T-helper 2 cell treated with Interferon-gamma antibody and Interleukin-4, amounts not matched to agents 100 ng/mL and 5 ng/mL, for 36 hours (primary cell): ENCODE data around the gene TSSC4. TPM values are rescaled to one million over a fixed set of nuclear protein-coding genes. Genes with fewer than 3 reads are reported as not detected.

Source experiments
- intact Hi-C: fragments of 100-400 bp; cut with micrococcal nuclease; formaldehyde crosslinking; loops from one replicate; pipeline ENCODE4 v1.15.1; 2023
- total RNA-seq: library from RNA; stranded (reverse); gene quantifications from 2 replicates; pipeline ENCODE4 v1.2.3, GENCODE V29; 2022

TSSC4 gene
- total RNA-seq, 1 donor from 2014 or later, result 41.5 TPM

GRCh38 chr11:2445746-2446551, 45.4 kb downstream of the TSSC4 start:
- intact Hi-C loops, result loop anchor here (2.0 to 5.0 kb wide), 2 partner anchors 17 to 86 kb away; no protein-coding TSS in a partner anchor

- intact Hi-C loops, result loop anchor here (2.0 to 5.0 kb wide), 2 partner anchors 16 to 86 kb away; no protein-coding TSS in a partner anchor
These were observed 46.2 kb downstream of the TSSC4 start for GRCh38 chr11:2446590-2447252.

- intact Hi-C loops, result loop anchor here (2.0 to 5.0 kb wide), 2 partner anchors 15 to 85 kb away; no protein-coding TSS in a partner anchor
These were observed 46.9 kb downstream of the TSSC4 start for GRCh38 chr11:2447253-2447950.

- intact Hi-C loops, result loop anchor here (2.0 to 5.0 kb wide), 2 partner anchors 15 to 84 kb away; no protein-coding TSS in a partner anchor
These were observed 47.6 kb downstream of the TSSC4 start for GRCh38 chr11:2447951-2448650.

- intact Hi-C loops, result loop anchor here (5.0 kb wide), 1 partner anchor 83 kb away; no protein-coding TSS in a partner anchor
These were observed 48.4 kb downstream of the TSSC4 start for GRCh38 chr11:2448661-2449547.

- intact Hi-C loops, result loop anchor here (5.0 kb wide), 1 partner anchor 83 kb away; no protein-coding TSS in a partner anchor
These were observed 49.2 kb downstream of the TSSC4 start for GRCh38 chr11:2449548-2450320.

GRCh38 chr11:2450321-2451041, 49.9 kb downstream of the TSSC4 start:
- intact Hi-C loops, result no loop called here

GRCh38 chr11:2451336-2451735, 50.8 kb downstream of the TSSC4 start:
- intact Hi-C loops, result no loop called here

- intact Hi-C loops, result no loop called here
These were observed 51.4 kb downstream of the TSSC4 start for GRCh38 chr11:2451916-2452315.

GRCh38 chr11:2452321-2453012, 51.9 kb downstream of the TSSC4 start:
- intact Hi-C loops, result no loop called here

GRCh38 chr11:2453436-2453835, 52.9 kb downstream of the TSSC4 start:
- intact Hi-C loops, result no loop called here

Other genes starting within 250 kb of the TSSC4 start
- not detected in 2 replicates for gene INS, start 239.5 kb upstream of the TSSC4 start, total RNA-seq
- gene TH, start 228.9 kb upstream of the TSSC4 start, total RNA-seq, result not detected in 2 replicates
- 0.09 and 0.11 TPM in 2 replicates for gene ASCL2, start 130.2 kb upstream of the TSSC4 start, total RNA-seq
- gene C11orf21, start 98.8 kb upstream of the TSSC4 start, total RNA-seq, result 39.5 and 40.8 TPM in 2 replicates
- 52.3 and 54.2 TPM in 2 replicates for gene TSPAN32, start 98.7 kb upstream of the TSSC4 start, total RNA-seq
- gene CD81, start 23.4 kb upstream of the TSSC4 start, total RNA-seq, result 149 and 156 TPM in 2 replicates
- gene TRPM5, start 43.8 kb downstream of the TSSC4 start, total RNA-seq, result not detected in 2 replicates
- gene KCNQ1, start 44.3 kb downstream of the TSSC4 start, total RNA-seq, result 5.7 and 6.0 TPM in 2 replicates